Stimulated activated memory B cell treated with anti-CD40 and anti-IgM and Interleukin-4, amounts not matched to agents 10 μg/mL and 1 μg/mL and 100 μg/mL, for 72 hours (primary cell): Measurements from ENCODE around the gene OGG1.

Experiments
- ATAC-seq: fragments of 150-1000 bp; cut with Tn5 transposase; 2 replicates; pipeline ENCODE4 v1.10.0; 2021
- H3K27ac Mint-ChIP-seq: one replicate; pipeline ENCODE4 v1.8.0; 2022; ENCODE audit warnings: mild to moderate bottlenecking, mixed read lengths
- H3K27me3 Mint-ChIP-seq: one replicate; pipeline ENCODE4 v1.8.0; 2022; ENCODE audit warnings: mixed read lengths
- H3K36me3 Mint-ChIP-seq: one replicate; pipeline ENCODE4 v1.8.0; 2022; ENCODE audit warnings: mixed read lengths
- H3K4me1 Mint-ChIP-seq: one replicate; pipeline ENCODE4 v1.8.0; 2022; ENCODE audit warnings: mixed read lengths
- H3K4me3 Mint-ChIP-seq: one replicate; pipeline ENCODE4 v1.8.0; 2022; ENCODE audit warnings: mild to moderate bottlenecking, moderate library complexity, mixed read lengths
- H3K9me3 Mint-ChIP-seq: one replicate; pipeline ENCODE4 v1.8.0; 2022; ENCODE audit warnings: mixed read lengths

OGG1 gene

DNA sequence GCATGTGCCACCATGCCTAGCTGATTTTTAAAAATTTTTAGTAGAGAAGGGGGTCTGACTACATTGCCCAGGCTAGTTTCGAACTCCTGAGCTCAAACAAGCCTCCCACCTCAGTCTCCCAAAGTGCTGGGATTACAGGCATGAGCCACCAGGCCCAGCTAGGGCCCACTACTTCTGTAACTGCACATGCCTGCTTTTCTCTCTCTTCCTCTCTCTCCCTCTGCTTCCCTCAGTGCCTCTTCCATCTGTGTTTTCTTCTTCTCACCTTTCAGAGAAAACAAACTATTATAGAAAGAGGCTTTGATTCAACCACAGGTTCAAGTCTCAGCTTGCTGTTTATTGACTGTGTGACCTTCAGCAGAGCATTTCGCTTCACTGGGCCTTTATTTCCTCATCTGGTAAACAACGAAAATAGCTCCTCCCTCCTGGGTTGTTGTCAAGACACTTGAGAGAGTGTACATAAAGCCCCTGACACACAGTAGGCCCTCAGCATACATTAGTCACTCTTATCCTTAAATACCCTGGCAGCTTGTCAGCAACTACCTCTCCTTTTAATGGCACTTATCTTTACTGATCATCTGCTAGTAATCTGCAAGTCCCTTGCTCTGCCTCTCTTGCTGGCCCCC lies 32.3 kb downstream of the OGG1 start:
- no peaks in the 10 kb centered on the region for H3K9me3 Mint-ChIP-seq
- H3K27me3 Mint-ChIP-seq: no peaks in the 10 kb centered on the region
- ATAC-seq: no peak
- H3K4me3 Mint-ChIP-seq: peak overlapping the region; percentile 26
- peaks cover 58% of the 10 kb centered on the region for H3K4me1 Mint-ChIP-seq
- peaks cover 51% of the 10 kb centered on the region for H3K36me3 Mint-ChIP-seq
- peak overlapping the region; percentile 97 for H3K27ac Mint-ChIP-seq

DNA sequence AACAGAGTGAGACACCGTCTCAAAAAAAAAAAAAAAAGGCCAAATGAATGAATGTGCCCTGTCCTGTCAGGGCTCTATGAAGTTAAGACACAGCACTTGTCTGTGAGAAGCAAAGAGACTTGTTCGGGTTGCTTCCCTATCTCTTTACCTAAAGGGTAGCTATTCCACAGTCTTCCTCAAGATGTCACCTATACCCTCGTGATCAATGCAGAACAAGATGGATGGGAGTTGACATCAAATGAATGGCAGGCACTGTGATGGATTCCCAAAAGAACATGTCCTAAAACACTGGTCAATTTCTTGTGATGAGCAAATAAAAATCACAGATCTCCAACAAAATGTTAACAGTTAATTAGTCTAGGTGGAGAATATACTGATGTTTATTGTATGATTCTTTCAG lies 33.0 kb downstream of the OGG1 start:
- Mint-ChIP-seq H3K4me1 (peaks cover 58% of the 10 kb centered on the region), H3K27ac (peak overlapping the region; percentile 97), H3K27me3 (no peaks in the 10 kb centered on the region), H3K9me3 (no peaks in the 10 kb centered on the region), H3K36me3 (peaks cover 58% of the 10 kb centered on the region), H3K4me3 (no peak overlapping the region)
- ATAC-seq: no peak

DNA sequence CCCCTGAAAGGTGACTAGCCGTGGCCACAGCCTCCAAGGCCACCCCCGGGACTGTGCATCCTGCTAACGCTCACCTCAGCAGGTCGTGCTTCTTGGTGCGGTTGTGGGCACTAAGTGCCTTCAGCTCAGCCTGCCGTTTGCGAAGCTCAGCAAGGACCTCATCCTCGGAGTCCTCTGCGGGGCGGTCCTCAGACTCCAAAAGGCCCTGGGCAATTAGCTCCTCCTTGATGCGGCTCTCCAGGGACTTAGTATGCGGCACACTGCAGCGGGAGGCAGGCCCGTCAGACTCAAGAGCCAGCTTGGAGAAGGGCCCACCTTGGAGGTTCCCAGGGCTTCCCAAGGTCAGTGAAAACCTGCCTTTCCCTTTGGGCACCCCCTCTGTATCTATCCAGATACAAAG lies 34.2 kb downstream of the OGG1 start:
- ATAC-seq: no peak
- Mint-ChIP-seq H3K36me3 (peaks cover 68% of the 10 kb centered on the region), H3K27ac (no peak overlapping the region), H3K4me1 (peaks cover 49% of the 10 kb centered on the region), H3K9me3 (no peaks in the 10 kb centered on the region), H3K4me3 (no peak overlapping the region), H3K27me3 (no peaks in the 10 kb centered on the region)

DNA sequence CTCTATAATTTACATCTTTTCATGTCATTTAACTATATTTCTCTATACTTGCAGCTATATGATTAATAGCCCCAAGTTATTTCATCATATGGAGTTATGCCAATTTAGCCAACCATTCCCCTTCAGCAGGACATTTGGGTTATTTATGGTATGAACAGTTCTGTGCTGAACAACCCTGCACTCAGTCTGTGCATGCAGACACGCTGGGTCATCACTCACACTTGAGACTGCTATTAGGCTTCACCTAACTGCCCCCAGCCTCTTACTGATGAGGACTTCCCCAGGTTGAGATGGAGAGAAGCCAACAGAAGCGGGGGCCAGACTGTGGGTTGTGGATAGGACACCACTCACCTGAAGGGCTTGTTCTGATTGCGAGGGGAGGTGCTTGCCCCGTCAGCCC lies 35.2 kb downstream of the OGG1 start:
- H3K27me3 Mint-ChIP-seq: no peaks in the 10 kb centered on the region
- no peak overlapping the region for H3K27ac Mint-ChIP-seq
- H3K4me1 Mint-ChIP-seq: peaks cover 42% of the 10 kb centered on the region
- ATAC-seq: no peak
- peaks cover 78% of the 10 kb centered on the region for H3K36me3 Mint-ChIP-seq
- H3K9me3 Mint-ChIP-seq: no peaks in the 10 kb centered on the region
- H3K4me3 Mint-ChIP-seq: no peak overlapping the region

DNA sequence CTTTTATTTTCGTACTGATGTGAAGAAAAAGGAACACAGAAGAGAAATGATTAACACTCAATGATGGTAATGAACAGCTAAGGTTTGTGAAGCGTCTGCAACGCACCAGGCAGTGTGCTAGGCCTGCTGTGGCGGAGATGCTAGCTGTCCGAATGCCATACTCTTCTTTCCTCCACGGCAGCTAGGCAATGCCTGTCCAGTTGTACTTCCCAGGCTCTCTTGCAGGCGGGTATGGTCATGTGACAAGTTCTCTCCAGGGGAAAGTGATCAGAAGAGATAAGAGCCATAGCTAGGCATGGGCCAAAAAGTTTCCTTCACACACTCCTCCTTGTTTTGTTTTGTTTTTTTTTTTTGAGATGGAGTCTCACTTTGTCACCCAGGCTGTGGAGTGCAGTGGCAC lies 35.9 kb downstream of the OGG1 start:
- Mint-ChIP-seq H3K27ac (no peak overlapping the region), H3K4me3 (no peak overlapping the region), H3K36me3 (peaks cover 81% of the 10 kb centered on the region), H3K27me3 (no peaks in the 10 kb centered on the region), H3K9me3 (no peaks in the 10 kb centered on the region), H3K4me1 (peaks cover 42% of the 10 kb centered on the region)
- ATAC-seq: no peak

DNA sequence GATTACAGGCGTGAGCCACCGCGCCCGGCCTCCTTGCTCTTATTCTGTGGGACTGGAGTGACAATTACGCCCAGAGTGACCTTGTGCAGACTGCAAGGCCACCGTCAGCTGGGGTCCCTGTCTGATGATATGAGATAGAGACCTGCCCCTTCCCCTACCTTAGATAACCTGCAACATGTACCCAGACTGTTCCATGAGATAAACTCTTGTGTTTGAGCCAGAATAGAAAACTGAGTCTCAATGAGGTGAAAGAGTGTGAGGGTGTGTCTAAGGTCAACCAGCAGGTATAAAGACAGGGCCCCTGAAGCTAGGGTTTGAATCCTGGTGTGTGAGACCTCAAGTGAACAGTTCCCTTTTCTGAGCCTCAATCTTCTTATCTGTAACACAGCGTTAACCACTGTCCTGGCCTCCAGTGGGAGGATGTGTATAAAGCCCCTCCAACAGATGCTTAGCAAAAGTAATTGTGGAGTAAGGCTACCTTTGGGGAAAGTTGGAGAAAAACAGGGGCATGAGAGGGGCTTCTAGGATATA lies 36.5 kb downstream of the OGG1 start:
- H3K27ac Mint-ChIP-seq: no peak overlapping the region
- no peaks in the 10 kb centered on the region for H3K27me3 Mint-ChIP-seq
- peaks cover 41% of the 10 kb centered on the region for H3K4me1 Mint-ChIP-seq
- no peaks in the 10 kb centered on the region for H3K9me3 Mint-ChIP-seq
- peaks cover 79% of the 10 kb centered on the region for H3K36me3 Mint-ChIP-seq
- no peak for ATAC-seq
- no peak overlapping the region for H3K4me3 Mint-ChIP-seq

DNA sequence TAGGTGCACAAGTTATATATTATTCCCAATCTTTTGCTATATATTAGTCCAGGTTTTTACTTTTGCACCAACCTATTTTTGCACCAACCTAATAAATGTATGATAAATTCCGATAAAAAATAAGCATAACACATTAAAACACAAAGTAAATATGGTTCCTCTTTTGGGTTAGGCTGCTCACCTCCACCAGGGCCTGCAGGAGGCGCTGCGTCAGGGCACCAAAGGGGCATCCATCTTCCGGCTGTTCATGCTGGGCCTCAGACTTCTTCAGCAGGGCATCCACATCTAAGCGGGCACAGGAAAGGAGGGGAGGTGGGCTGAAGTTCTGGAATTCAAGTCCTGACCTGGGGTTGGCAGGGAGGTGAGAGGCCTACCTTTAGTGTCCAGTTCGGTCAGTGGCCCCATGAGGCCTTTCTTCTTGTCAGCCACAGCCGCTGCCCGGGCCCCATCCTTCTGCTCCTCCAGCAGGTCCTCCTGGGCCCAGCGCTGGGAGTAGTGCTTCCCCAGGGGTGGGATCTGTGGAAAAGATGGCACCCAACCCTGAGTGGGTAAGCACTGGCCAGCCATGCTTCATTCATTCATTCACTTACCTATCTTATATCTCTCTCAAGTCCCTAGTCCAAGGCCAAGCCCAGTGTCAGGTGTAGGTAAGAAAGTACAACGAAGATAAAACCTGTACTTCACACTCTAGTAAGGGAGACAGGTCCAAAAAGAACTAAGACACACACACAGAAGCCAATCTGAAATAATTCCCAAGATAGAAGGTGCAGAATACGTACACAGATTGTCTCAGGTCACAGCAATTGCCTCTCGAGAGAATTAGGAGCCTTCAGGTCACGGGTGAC lies 37.3 kb downstream of the OGG1 start:
- no peaks in the 10 kb centered on the region for H3K27me3 Mint-ChIP-seq
- peak overlapping the region; percentile 64 for H3K27ac Mint-ChIP-seq
- no peak overlapping the region for H3K4me3 Mint-ChIP-seq
- no peak for ATAC-seq
- no peaks in the 10 kb centered on the region for H3K9me3 Mint-ChIP-seq
- peaks cover 41% of the 10 kb centered on the region for H3K4me1 Mint-ChIP-seq
- peaks cover 75% of the 10 kb centered on the region for H3K36me3 Mint-ChIP-seq

DNA sequence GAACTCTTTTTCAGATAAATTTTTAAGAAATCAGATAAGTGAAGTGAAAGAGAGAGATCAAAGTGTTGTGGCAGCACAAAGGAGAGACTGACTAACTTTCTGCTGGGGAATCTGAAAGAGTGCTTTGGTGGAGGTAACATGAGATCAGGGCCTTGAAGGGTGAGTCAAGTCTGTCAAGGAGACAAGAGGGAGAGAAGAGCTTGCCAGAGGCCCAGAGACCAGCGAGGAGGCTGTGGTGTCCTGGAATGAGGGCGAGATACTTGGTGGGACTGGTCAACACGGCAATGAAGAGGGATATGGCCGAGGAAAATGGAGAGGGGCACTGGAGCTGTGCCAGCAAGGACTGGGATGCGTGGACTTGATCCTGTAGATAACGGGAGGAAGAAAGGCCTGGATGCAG lies 38.0 kb downstream of the OGG1 start:
- Mint-ChIP-seq H3K27me3 (no peaks in the 10 kb centered on the region), H3K4me1 (peaks cover 35% of the 10 kb centered on the region), H3K4me3 (no peak overlapping the region), H3K9me3 (no peaks in the 10 kb centered on the region), H3K36me3 (peaks cover 69% of the 10 kb centered on the region), H3K27ac (peak overlapping the region; percentile 64)
- ATAC-seq: no peak

DNA sequence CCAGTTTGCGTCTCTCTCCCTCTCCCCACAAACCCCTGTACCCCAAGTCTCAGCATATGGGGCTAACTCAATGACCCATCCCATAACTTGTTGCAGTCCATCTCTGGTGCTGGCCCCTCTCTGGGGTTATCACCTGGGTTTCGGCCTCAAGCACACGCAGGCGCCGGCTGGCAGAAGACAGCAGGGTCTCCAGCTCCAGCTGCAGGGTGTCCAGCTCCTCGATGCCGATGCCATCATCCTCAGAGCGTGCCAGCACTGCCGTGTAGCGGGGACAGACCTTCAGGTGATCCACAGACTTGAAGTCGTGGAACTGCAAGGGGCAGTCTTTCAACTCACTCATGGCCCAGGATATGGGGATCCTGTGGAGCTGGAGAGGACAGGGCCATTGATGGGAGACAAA lies 41.4 kb downstream of the OGG1 start:
- Mint-ChIP-seq H3K27ac (no peak overlapping the region), H3K27me3 (no peaks in the 10 kb centered on the region), H3K36me3 (peaks cover 69% of the 10 kb centered on the region), H3K9me3 (no peaks in the 10 kb centered on the region), H3K4me1 (peaks cover 57% of the 10 kb centered on the region), H3K4me3 (peak overlapping the region; percentile 30)
- ATAC-seq: no peak

DNA sequence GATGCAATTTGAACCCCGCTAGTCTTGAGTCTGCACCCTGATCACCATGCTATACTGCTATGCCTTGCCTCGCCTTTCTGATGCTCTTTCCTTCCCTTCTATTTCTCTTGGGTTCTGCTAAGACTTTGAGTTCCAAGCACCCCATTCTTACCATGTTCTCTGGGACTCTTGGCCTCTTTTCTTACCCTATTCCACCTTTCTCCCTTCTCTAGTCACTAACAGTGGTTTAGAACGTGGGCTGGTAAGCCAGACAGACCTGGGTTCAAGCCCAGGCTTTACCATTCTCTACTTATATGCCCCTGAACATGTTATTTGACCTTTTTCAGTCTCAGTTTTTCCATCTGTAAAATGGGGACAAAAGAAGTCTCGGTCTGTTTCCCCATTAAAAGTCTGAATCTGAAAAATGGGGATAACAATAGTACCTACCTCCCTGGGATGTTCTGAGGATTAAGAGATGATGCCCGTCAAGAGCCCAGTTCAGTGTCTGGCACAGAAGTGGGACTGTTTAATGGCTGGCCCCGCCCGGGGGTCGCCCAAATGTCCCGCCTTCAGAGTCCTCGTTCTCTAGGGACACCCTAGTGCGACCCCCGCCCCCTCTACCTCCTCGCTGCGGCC lies 42.1 kb downstream of the OGG1 start:
- Mint-ChIP-seq H3K4me3 (peak overlapping the region; percentile 91), H3K4me1 (peaks cover 62% of the 10 kb centered on the region), H3K9me3 (no peaks in the 10 kb centered on the region), H3K27ac (peak overlapping the region; percentile 100), H3K27me3 (no peaks in the 10 kb centered on the region), H3K36me3 (peaks cover 66% of the 10 kb centered on the region)
- ATAC-seq: no peak

DNA sequence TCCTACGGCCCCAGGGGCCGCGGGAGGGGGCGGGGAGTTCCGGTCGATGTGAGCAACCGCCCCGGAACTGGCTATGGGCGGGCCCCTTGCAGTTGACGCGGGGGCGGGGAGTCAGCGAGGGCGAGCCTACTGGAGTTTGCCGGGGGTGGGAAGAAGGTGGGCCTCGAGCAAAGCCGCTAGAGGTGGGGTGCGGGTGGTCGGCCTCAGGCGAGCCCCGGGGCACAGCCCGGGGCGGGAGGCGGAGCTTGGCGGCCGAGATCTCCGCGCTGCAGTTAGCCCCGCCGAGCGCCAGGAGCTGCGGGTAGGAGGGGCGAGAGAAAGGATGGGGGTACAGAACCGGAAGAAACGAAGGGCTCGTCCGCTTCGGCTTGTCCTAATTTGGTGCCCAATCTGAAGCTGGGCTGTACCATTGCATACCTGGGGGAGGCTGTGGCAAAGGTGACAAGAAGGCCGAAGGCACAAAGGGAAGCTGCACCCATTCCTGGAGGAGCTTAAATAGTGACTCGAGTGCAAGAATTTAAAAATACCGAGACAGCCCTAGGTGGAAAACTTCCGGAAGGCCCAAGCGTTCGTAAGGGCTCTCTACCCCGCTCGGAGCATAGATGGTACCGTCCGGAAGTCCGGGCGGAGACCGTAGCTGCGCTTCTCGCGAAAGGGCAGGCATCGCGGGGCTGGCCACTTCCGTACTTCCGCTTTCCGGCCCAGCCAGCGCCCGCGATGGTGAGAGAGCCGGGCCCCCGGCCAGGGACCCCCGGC lies 42.8 kb downstream of the OGG1 start, which contains the start of the genes ARPC4 and TADA3:
ARPC4 (plus strand) TSS at position 678 of the 756 bp plus-strand sequence; CDS start at position 718, 40 bp downstream.
TADA3 (minus strand) TSS at position 69 of the 756 bp plus-strand sequence. CDS start 1,007 bp downstream, outside the sequence.
- H3K4me3 Mint-ChIP-seq: peak within 1 kb of the TSS; percentile 91
- no peaks in the 10 kb centered on the region for H3K27me3 Mint-ChIP-seq
- H3K4me1 Mint-ChIP-seq: peaks cover 66% of the 10 kb centered on the region
- H3K36me3 Mint-ChIP-seq: peaks cover 65% of the 10 kb centered on the region
- peak; percentile 90 for ATAC-seq
- H3K27ac Mint-ChIP-seq: peak within 1 kb of the TSS; percentile 100
- no peaks in the 10 kb centered on the region for H3K9me3 Mint-ChIP-seq

DNA sequence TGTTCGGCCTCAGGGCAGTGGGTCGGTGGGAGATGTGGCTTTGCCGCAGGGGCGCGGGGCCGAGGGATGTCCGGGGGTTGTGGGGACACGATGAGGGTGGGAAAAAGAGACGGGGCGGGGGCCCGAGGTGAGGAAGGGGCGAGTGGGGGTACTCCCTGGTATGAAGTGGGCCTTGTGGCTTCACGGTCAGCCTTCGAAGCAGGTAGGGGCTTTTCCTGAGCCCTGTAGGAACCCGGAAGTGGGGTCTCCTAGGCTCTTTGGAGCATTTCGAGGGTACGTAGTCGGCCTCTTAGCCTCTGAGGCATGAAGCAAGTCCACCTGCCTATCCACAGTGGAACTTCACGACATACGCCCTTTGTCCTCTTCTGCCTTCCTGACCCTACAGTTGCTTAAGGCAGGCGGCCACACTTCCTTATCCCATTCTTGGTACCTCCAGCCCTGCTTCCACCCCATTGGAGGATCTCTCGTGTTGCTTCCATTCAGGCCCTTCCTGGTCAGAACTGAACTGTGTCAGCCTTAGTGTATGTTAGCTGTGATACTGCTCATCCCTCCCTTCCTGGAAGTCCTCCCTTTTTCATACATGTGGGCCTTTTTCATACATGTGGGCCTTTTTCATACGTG lies 43.5 kb downstream of the OGG1 start:
- no peaks in the 10 kb centered on the region for H3K9me3 Mint-ChIP-seq
- peak overlapping the region; percentile 91 for H3K4me3 Mint-ChIP-seq
- H3K4me1 Mint-ChIP-seq: peaks cover 67% of the 10 kb centered on the region
- peaks cover 67% of the 10 kb centered on the region for H3K36me3 Mint-ChIP-seq
- peak overlapping the region; percentile 100 for H3K27ac Mint-ChIP-seq
- no peaks in the 10 kb centered on the region for H3K27me3 Mint-ChIP-seq
- peak; percentile 0 for ATAC-seq

DNA sequence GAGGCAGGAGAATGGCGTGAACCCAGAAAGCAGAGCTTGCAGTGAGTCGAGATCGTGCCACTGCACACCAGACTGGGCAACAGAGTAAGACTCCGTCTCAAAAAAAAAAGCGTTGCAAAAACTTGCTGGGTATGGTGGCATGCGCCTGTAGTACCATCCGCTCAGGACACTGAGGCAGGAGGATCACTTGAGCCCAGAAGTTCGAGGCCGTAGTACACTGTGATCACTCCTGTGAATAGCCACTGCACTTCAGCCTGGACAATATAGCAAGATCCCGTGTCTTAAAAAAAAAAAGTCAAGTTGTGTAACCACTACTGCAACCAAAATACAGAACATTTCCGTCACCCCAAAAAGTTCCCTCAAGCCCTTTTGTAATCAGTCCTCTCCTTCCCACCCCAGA lies 44.6 kb downstream of the OGG1 start:
- Mint-ChIP-seq H3K4me1 (peaks cover 68% of the 10 kb centered on the region), H3K36me3 (peaks cover 59% of the 10 kb centered on the region), H3K4me3 (peak overlapping the region; percentile 91)

DNA sequence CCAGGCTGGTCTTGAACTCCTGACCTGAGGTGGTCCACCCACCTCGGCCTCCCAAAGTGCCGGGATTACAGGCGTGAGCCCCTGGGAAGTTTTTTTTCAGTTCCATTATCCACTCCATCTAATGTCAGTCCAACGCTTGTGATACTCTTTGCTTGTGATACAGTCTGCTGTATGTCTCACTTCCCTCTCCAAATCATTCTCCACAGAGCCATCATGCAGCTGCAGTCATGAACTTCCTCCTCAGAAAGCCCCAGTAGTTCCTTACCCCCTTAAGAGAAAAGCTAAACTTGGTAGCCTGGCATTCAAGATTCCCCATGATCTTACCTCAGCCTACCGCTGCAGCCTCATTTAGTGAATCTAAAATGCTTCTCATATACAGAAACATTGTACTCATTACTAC lies 45.5 kb downstream of the OGG1 start:
- ATAC-seq: peak; percentile 73
- Mint-ChIP-seq H3K27me3 (no peaks in the 10 kb centered on the region), H3K27ac (peak overlapping the region; percentile 100), H3K9me3 (no peaks in the 10 kb centered on the region), H3K4me1 (peaks cover 63% of the 10 kb centered on the region), H3K36me3 (peaks cover 51% of the 10 kb centered on the region), H3K4me3 (peak overlapping the region; percentile 91)

More for the DNA sequence above, 44.6 kb downstream of the OGG1 start:
- Mint-ChIP-seq H3K27me3 (no peaks in the 10 kb centered on the region), H3K9me3 (no peaks in the 10 kb centered on the region), H3K27ac (peak overlapping the region; percentile 100)
- ATAC-seq: no peak
